Right lobe of liver (tissue), 6 donors: ENCODE measurements around the gene GFOD1. TPM values are rescaled to one million over a fixed set of nuclear protein-coding genes. Genes with fewer than 3 reads are reported as not detected.
A peak's percentile ranks its signal among the peaks of the same experiment; 100 is the strongest.

Experiments used
- ATAC-seq, 4 donors: fragments of 200-7000 bp; cut with Tn5 transposase; one replicate each; pipeline ENCODE4 v1.9.1; 2020; ENCODE audit warnings: mild to moderate bottlenecking in 4 of 4, moderate library complexity in 4 of 4
- DNase-seq, 3 donors: peaks; one replicate each; pipeline ENCODE4 v3.0.0-alpha.2; 2020
- H3K27ac ChIP-seq, 3 donors: fragments of 200-600 bp; one replicate each; pipeline ENCODE4 v1.8.0; 2022
- H3K27me3 ChIP-seq, 2 donors: fragments of 200-600 bp; one replicate each; pipeline ENCODE4 v1.8.0; 2022
- H3K36me3 ChIP-seq, 4 donors: fragments of 200-600 bp; sonication (generic) in 1 of 4; one replicate each; pipeline versions ENCODE4 v1.5.1 to v1.8.0; 2017 to 2022; ENCODE audit warnings: control low read depth in 1 of 4
- H3K4me1 ChIP-seq, 4 donors: fragments of 200-600 bp; sonication (generic) in 1 of 4; one replicate each; pipeline versions ENCODE4 v1.5.1 to v1.8.0; 2017 to 2022; ENCODE audit warnings: control low read depth in 1 of 4
- H3K4me3 ChIP-seq, 3 donors: fragments of 200-600 bp; one replicate each; pipeline ENCODE4 v1.8.0; 2022
- H3K9me3 ChIP-seq, 4 donors: fragments of 200-600 bp; sonication (generic) in 1 of 4; one replicate each; pipeline versions ENCODE4 v1.5.1 to v1.8.0; 2017 to 2022; ENCODE audit warnings: control low read depth in 1 of 4
- POLR2A ChIP-seq: fragments of 450-650 bp; IDR thresholded peaks from one replicate; pipeline ENCODE4 v1.6.1; 2017; ENCODE audit warnings: antibody characterized with exemption, mild to moderate bottlenecking
- WGBS: methylation state at CpG from one replicate; pipeline ENCODE4 v1.1.6; 2018; ENCODE audit warnings: low coverage, low lambda C conversion rate; ENCODE audit not compliant: insufficient coverage; ENCODE audit errors: missing lambda C conversion rate; 5-methylcytosine and 5-hydroxymethylcytosine counted together
- intact Hi-C, 2 donors: fragments of 100-400 bp; cut with DNase I; formaldehyde crosslinking; loops; one replicate each; pipeline versions ENCODE4 v1.11.2 to v1.14.1; 2022
- total RNA-seq, 6 experiments: library from RNA; depleted of rRNA in 2 of 6; stranded (reverse); fragments of >200 nt in 2 of 6; fragmentation: NEBNext Ultra II Directional in 3 of 6; extraction: Animal tissue kit (Norgen Biotek cat#: 25700) in 3 of 6; gene quantifications; one replicate each; pipeline versions ENCODE4 v1.1.0 to v1.2.4, GENCODE V29; 2016 to 2023
- TF ChIP-seq, protein P1 (sequence below), 4 donors: fragments of 200-600 bp in 3 of 4; fragments of 450-650 bp in 1 of 4; IDR thresholded peaks; one replicate each; pipeline versions ENCODE4 v1.5.1 to v1.8.0; 2016 to 2022; ENCODE audit warnings: antibody characterized with exemption in 4 of 4, mild to moderate bottlenecking in 2 of 4
- donor health status: DM: no; HTN: yes; CAD: no.
- donor health status: DM: no; HTN: no; CAD: no.
- donor health status: DM: no; HTN: no; CAD: no.
- donor health status: DM: no; HTN: yes; CAD: no.
- donor health status: DM: no; HTN: yes; CAD: no.

The GFOD1 gene
- total RNA-seq, 6 experiments from 2014 or later = 5.4 to 8.5 (median 7.5) TPM

GRCh38 chr6:13409991-13410390 is 77.4 kb downstream of the GFOD1 start:
- intact Hi-C loops = loop anchor here in 1 of 2 donors (10.0 kb wide), 1 partner anchor 75 kb away; the partner anchor contains the start of gene GFOD1
- peaks cover 0 to 91% (median 40%) of the 10 kb centered on the region in 4 donors for H3K4me1 ChIP-seq
- H3K27ac ChIP-seq = no peak overlapping the region
- WGBS = 53% methylated on average over 2 of the region's 2 CpGs
- no peak for ATAC-seq
- no peak for DNase-seq
- TF ChIP-seq, protein P1, sequence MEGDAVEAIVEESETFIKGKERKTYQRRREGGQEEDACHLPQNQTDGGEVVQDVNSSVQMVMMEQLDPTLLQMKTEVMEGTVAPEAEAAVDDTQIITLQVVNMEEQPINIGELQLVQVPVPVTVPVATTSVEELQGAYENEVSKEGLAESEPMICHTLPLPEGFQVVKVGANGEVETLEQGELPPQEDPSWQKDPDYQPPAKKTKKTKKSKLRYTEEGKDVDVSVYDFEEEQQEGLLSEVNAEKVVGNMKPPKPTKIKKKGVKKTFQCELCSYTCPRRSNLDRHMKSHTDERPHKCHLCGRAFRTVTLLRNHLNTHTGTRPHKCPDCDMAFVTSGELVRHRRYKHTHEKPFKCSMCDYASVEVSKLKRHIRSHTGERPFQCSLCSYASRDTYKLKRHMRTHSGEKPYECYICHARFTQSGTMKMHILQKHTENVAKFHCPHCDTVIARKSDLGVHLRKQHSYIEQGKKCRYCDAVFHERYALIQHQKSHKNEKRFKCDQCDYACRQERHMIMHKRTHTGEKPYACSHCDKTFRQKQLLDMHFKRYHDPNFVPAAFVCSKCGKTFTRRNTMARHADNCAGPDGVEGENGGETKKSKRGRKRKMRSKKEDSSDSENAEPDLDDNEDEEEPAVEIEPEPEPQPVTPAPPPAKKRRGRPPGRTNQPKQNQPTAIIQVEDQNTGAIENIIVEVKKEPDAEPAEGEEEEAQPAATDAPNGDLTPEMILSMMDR (IDR thresholded peaks at IDR 0.05) = no peak
- no peak for TF ChIP-seq POLR2A
- no peaks in the 10 kb centered on the region for H3K27me3 ChIP-seq
- H3K4me3 ChIP-seq = no peak overlapping the region
- no peaks in the 10 kb centered on the region for H3K9me3 ChIP-seq
- H3K36me3 ChIP-seq = no peaks in the 10 kb centered on the region

- peak; percentile 54 to 84 (median 76) for ATAC-seq
- DNase-seq = peak; percentile 66 to 82 (median 77)
Observed at GRCh38 chr6:13407709-13408695, 79.4 kb downstream of the GFOD1 start.

GRCh38 chr6:13407368-13407708 is 80.1 kb downstream of the GFOD1 start:
- ATAC-seq = no peak
- H3K36me3 ChIP-seq = no peaks in the 10 kb centered on the region
- no peaks in the 10 kb centered on the region for H3K27me3 ChIP-seq
- H3K9me3 ChIP-seq = no peaks in the 10 kb centered on the region
- H3K4me3 ChIP-seq = no peak overlapping the region
- no peak for TF ChIP-seq POLR2A
- TF ChIP-seq, protein P1 (IDR thresholded peaks at IDR 0.05) = no peak
- intact Hi-C loops = no loop called here
- peak overlapping the region; percentile 63 to 90 (median 87) for H3K27ac ChIP-seq
- 52% methylated on average over 3 of the region's 3 CpGs for WGBS
- DNase-seq = no peak
- H3K4me1 ChIP-seq = peaks cover 0 to 76% (median 32%) of the 10 kb centered on the region in 4 donors

More at GRCh38 chr6:13407709-13408695, 79.4 kb downstream of the GFOD1 start:
- peak overlapping the region; percentile 63 to 90 (median 87) for H3K27ac ChIP-seq
- peak overlapping the region in 1 of 3 donors; percentile 14 for H3K4me3 ChIP-seq
- no peaks in the 10 kb centered on the region for H3K27me3 ChIP-seq
- WGBS = 11% methylated on average over 12 of the region's 12 CpGs
- intact Hi-C loops = no loop called here
- no peaks in the 10 kb centered on the region for H3K36me3 ChIP-seq
- TF ChIP-seq, protein P1 (IDR thresholded peaks at IDR 0.05) = no peak
- no peaks in the 10 kb centered on the region for H3K9me3 ChIP-seq
- peaks cover 0 to 82% (median 35%) of the 10 kb centered on the region in 4 donors for H3K4me1 ChIP-seq

GRCh38 chr6:13406781-13407180 is 80.6 kb downstream of the GFOD1 start:
- peaks cover 0 to 70% (median 29%) of the 10 kb centered on the region in 4 donors for H3K4me1 ChIP-seq
- intact Hi-C loops = no loop called here
- 57% methylated on average over 1 of the region's 1 CpG for WGBS
- H3K9me3 ChIP-seq = no peaks in the 10 kb centered on the region
- H3K27me3 ChIP-seq = no peaks in the 10 kb centered on the region
- DNase-seq (no peak), ATAC-seq (peak; percentile 6 to 35 (median 30))
- H3K4me3 ChIP-seq = no peak overlapping the region
- H3K27ac ChIP-seq = peak overlapping the region; percentile 37 to 90 (median 87)
- H3K36me3 ChIP-seq = no peaks in the 10 kb centered on the region
- TF ChIP-seq POLR2A = no peak
- TF ChIP-seq, protein P1 (IDR thresholded peaks at IDR 0.05) = no peak
